Activated CD4-positive, alpha-beta memory T cell treated with anti-CD3 and anti-CD28 coated beads, Interleukin-2, amount 10 ng/mL, durations not matched to agents 7 days and 5 days (primary cell): ENCODE measurements around the gene SH3RF3. TPM values are rescaled to one million over a fixed set of nuclear protein-coding genes. Genes with fewer than 3 reads are reported as not detected.

ENCODE experiments used
- CTCF ChIA-PET: fragments of 350-600 bp; sonication (Branson Sonifier 250); formaldehyde crosslinking; loops from one replicate; lab custom pipeline; 2021; ENCODE audit warnings: antibody characterized with exemption, inconsistent platforms; lab: Charles Lee
- POLR2A ChIA-PET: fragments of 350-600 bp; sonication (Branson Sonifier 250); formaldehyde crosslinking; loops from one replicate; lab custom pipeline; 2021; ENCODE audit warnings: antibody characterized with exemption; lab: Charles Lee
- DNase-seq: peaks from one replicate; pipeline ENCODE4 v3.0.0-alpha.2; 2020
- H3K27ac Mint-ChIP-seq: one replicate; pipeline ENCODE4 v1.8.0; 2021; ENCODE audit warnings: mild to moderate bottlenecking, mixed read lengths
- H3K27me3 Mint-ChIP-seq: one replicate; pipeline ENCODE4 v1.8.0; 2021; ENCODE audit warnings: mixed read lengths
- H3K36me3 Mint-ChIP-seq: one replicate; pipeline ENCODE4 v1.8.0; 2021; ENCODE audit warnings: low read depth, mixed read lengths
- H3K4me1 Mint-ChIP-seq: one replicate; pipeline ENCODE4 v1.8.0; 2021; ENCODE audit warnings: mixed read lengths
- H3K4me3 Mint-ChIP-seq: one replicate; pipeline ENCODE4 v1.8.0; 2021; ENCODE audit warnings: mild to moderate bottlenecking, mixed read lengths
- H3K9me3 Mint-ChIP-seq: one replicate; pipeline ENCODE4 v1.8.0; 2021; ENCODE audit warnings: mixed read lengths
- total RNA-seq, 2 experiments: library from RNA; stranded (reverse); gene quantifications; one replicate each; pipeline ENCODE4 v1.2.3, GENCODE V29; 2021

SH3RF3 gene
- total RNA-seq, 2 experiments from 2014 or later: 0.23 to 0.45 TPM

DNA sequence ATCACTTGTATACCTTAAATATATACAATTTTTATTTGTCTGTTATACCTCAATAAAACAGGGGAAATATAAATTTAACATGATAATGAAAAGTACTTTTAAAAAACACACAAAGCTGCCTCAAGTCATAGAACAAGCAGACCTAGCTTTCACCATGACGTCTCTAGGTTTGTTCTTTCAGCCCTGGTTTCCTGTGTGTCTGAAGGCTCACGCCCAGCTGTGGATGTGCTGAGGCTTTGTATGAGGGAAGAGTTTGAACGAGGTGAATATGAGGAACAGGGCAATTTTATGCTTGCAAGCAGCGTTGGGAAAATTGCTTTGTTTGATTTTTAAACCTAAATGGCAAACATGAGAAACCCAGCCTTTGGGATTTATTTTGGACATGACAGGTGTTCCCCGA, 15.3 kb downstream of the SH3RF3 start:
- H3K9me3 Mint-ChIP-seq: no peaks in the 10 kb centered on the region
- no peak overlapping the region for H3K4me3 Mint-ChIP-seq
- H3K36me3 Mint-ChIP-seq: no peaks in the 10 kb centered on the region
- CTCF ChIA-PET: no interaction called here
- H3K27me3 Mint-ChIP-seq: peaks cover 67% of the 10 kb centered on the region
- H3K27ac Mint-ChIP-seq: peak overlapping the region; percentile 70
- POLR2A ChIA-PET: interaction anchor here (0.9 to 1.7 kb wide), 5 partner anchors 11 to 366 kb away, joined by 3 to 10 read pairs (median 4); no protein-coding TSS in a partner anchor
- DNase-seq: peak; percentile 53
- peaks cover 31% of the 10 kb centered on the region for H3K4me1 Mint-ChIP-seq

DNA sequence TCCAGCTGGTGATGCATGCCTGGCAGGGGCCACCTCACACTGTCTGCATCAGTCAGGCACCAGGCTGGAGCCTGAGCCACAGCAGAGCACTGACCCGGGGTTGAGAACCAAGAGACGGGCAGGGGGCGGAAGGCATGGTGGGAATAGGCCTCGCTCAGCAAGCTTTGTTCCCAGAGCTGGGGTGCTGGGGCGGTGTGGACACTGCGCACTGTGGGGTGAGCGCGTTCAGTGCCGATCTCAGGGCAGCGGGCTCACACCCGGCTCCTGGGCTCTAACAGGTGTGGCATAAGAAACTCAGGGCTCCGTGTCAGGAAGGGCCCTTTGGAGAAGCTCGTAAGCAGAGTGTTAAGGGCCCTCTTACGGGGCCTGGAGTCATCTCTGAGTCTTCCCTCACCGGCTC, 15.7 kb downstream of the SH3RF3 start:
- H3K36me3 Mint-ChIP-seq: no peaks in the 10 kb centered on the region
- H3K9me3 Mint-ChIP-seq: no peaks in the 10 kb centered on the region
- CTCF ChIA-PET: no interaction called here
- H3K4me1 Mint-ChIP-seq: peaks cover 31% of the 10 kb centered on the region
- no peak for DNase-seq
- no peak overlapping the region for H3K4me3 Mint-ChIP-seq
- peaks cover 67% of the 10 kb centered on the region for H3K27me3 Mint-ChIP-seq
- peak overlapping the region; percentile 70 for H3K27ac Mint-ChIP-seq
- POLR2A ChIA-PET: interaction anchor here (0.9 to 1.7 kb wide), 5 partner anchors 11 to 365 kb away, joined by 3 to 10 read pairs (median 4); no protein-coding TSS in a partner anchor

GRCh38 chr2:109145286-109145685, 16.3 kb downstream of the SH3RF3 start:
- no peak overlapping the region for H3K4me3 Mint-ChIP-seq
- no peaks in the 10 kb centered on the region for H3K9me3 Mint-ChIP-seq
- H3K4me1 Mint-ChIP-seq: peaks cover 31% of the 10 kb centered on the region
- ChIA-PET CTCF (no interaction called here), POLR2A (interaction anchor here (1.4 kb wide), 2 partner anchors 12 to 114 kb away, joined by 4 read pairs; no protein-coding TSS in a partner anchor)
- no peak overlapping the region for H3K27ac Mint-ChIP-seq
- no peaks in the 10 kb centered on the region for H3K36me3 Mint-ChIP-seq
- H3K27me3 Mint-ChIP-seq: peaks cover 67% of the 10 kb centered on the region
- DNase-seq: no peak

- Mint-ChIP-seq H3K27me3 (peaks cover 71% of the 10 kb centered on the region), H3K4me1 (peaks cover 30% of the 10 kb centered on the region), H3K9me3 (no peaks in the 10 kb centered on the region), H3K36me3 (no peaks in the 10 kb centered on the region), H3K27ac (no peak overlapping the region), H3K4me3 (no peak overlapping the region)
- DNase-seq: no peak
- ChIA-PET CTCF (interaction anchor here (1.0 to 1.1 kb wide), 2 partner anchors 26 to 363 kb away, joined by 3 read pairs; no protein-coding TSS in a partner anchor), POLR2A (no interaction called here)
These were observed 18.4 kb downstream of the SH3RF3 start for GRCh38 chr2:109147405-109147804.

- Mint-ChIP-seq H3K27ac (no peak overlapping the region), H3K4me1 (peaks cover 22% of the 10 kb centered on the region), H3K4me3 (no peak overlapping the region), H3K36me3 (no peaks in the 10 kb centered on the region), H3K9me3 (no peaks in the 10 kb centered on the region), H3K27me3 (peaks cover 69% of the 10 kb centered on the region)
- POLR2A ChIA-PET: no interaction called here
- no peak for DNase-seq
- CTCF ChIA-PET: interaction anchor here (1.0 to 1.1 kb wide), 2 partner anchors 25 to 362 kb away, joined by 3 read pairs; no protein-coding TSS in a partner anchor
These were observed 19.2 kb downstream of the SH3RF3 start for GRCh38 chr2:109148117-109148746.

DNA sequence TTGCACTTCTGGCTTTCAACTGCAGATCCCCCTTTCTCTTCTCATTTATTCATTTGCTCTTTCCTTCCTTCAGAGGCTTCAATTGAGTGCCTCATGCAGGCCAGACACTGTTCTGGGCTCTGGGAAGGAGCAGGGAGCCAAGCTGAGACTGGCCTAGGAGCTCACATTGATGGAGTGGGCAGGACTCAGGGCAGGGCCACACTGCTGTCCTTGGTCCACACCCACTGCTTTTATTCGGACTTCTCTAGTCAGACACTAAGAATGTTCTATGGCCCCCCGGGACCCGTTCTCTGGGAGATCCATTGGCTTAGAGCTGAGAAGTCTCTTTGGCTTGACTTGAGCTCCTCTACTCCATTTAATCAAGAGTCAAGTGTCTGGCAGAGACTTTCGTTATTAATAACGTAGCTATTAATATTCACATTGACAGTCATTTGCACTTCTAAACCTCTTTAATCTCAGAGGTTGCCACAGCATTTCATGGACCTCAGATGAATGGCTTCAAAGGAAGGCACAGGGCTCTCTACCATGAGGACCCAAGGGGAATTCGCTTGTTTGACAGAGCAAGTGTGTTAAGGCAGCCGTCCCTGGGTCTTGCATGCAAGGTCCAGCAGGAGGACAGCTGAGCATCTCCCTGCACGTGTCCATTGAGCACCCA, 20.1 kb downstream of the SH3RF3 start:
- Mint-ChIP-seq H3K4me3 (no peak overlapping the region), H3K27me3 (peaks cover 77% of the 10 kb centered on the region), H3K9me3 (no peaks in the 10 kb centered on the region), H3K27ac (no peak overlapping the region), H3K4me1 (peaks cover 14% of the 10 kb centered on the region), H3K36me3 (no peaks in the 10 kb centered on the region)
- POLR2A ChIA-PET: interaction anchor here (0.7 kb wide), 1 partner anchor 24 kb away, joined by 3 read pairs; no protein-coding TSS in a partner anchor
- CTCF ChIA-PET: no interaction called here
- DNase-seq: no peak

- CTCF ChIA-PET: no interaction called here
- Mint-ChIP-seq H3K4me1 (peaks cover under 1% of the 10 kb centered on the region), H3K27me3 (peaks cover 80% of the 10 kb centered on the region), H3K9me3 (no peaks in the 10 kb centered on the region), H3K36me3 (no peaks in the 10 kb centered on the region), H3K4me3 (no peak overlapping the region), H3K27ac (no peak overlapping the region)
- no peak for DNase-seq
- POLR2A ChIA-PET: no interaction called here
These were observed 21.6 kb downstream of the SH3RF3 start for GRCh38 chr2:109150559-109150958.

- Mint-ChIP-seq H3K4me3 (no peak overlapping the region), H3K27me3 (peaks cover 81% of the 10 kb centered on the region)
- POLR2A ChIA-PET: no interaction called here
These were observed 22.5 kb downstream of the SH3RF3 start for GRCh38 chr2:109151519-109151918.

DNA sequence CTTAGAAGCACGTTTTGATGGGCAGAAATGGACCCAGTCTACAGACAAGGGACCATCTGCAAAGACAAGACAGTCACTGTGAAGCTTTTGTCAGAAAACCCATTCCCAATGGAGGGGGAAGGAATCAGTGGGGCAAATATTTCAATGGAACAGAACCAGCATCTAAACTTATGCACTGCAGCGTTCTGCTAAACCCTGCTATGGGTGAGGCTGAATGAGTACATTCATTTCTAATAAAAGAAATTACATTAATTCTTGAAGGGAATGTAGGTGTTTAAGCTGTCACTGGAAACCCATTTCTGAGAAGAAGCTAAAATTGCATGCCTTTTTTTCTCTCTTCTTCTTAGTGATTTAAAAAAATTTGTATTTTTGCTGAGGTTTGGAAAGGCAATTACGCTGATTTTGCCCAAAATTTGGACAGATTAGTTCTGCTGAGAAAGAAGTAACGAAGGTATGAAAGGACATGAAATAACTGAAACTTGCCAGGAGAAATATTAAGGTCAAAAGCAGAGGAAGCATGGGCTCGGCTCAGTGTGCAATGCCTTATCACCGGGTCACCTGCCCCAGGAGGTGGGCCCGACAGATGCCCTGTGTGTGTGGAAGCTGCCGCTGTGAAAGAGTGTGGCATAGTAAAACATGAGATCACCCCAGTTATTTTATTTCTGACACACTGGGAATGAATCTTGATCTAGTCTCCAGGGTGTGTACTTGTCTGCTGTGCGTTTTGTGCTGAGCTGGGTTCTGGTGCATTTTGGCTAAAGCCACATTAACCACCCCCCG, 24.2 kb downstream of the SH3RF3 start:
- no peak overlapping the region for H3K4me3 Mint-ChIP-seq
- no peaks in the 10 kb centered on the region for H3K9me3 Mint-ChIP-seq
- H3K36me3 Mint-ChIP-seq: no peaks in the 10 kb centered on the region
- CTCF ChIA-PET: interaction anchor here (1.1 kb wide), 1 partner anchor 357 kb away, joined by 3 read pairs; no protein-coding TSS in a partner anchor
- POLR2A ChIA-PET: no interaction called here
- no peak overlapping the region for H3K27ac Mint-ChIP-seq
- no peaks in the 10 kb centered on the region for H3K4me1 Mint-ChIP-seq
- no peak for DNase-seq
- peaks cover 72% of the 10 kb centered on the region for H3K27me3 Mint-ChIP-seq

More at GRCh38 chr2:109151519-109151918, 22.5 kb downstream of the SH3RF3 start:
- DNase-seq: no peak
- no peaks in the 10 kb centered on the region for H3K36me3 Mint-ChIP-seq
- H3K27ac Mint-ChIP-seq: no peak overlapping the region
- no peaks in the 10 kb centered on the region for H3K4me1 Mint-ChIP-seq
- H3K9me3 Mint-ChIP-seq: no peaks in the 10 kb centered on the region
- CTCF ChIA-PET: interaction anchor here (1.1 kb wide), 1 partner anchor 359 kb away, joined by 3 read pairs; no protein-coding TSS in a partner anchor

DNA sequence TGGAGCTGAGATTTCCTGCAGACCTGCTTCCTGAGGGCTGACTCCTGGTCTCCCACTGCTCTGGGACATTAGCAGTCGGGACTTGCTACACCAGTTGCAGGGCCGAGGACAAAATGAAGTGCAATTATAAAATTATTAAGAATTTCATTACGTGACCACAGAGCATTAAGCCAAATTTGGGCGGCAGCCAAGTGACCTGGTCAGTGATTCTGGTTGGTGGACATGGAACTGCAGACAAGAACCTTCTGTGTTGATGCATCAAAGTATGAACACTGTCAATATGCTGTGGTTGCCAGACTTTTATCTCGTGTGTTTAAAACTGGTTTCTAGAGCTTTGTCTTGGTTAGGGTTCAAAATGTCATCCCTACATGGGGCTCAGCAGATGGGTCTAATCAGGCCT, 24.8 kb downstream of the SH3RF3 start:
- Mint-ChIP-seq H3K4me1 (no peaks in the 10 kb centered on the region), H3K4me3 (no peak overlapping the region), H3K27ac (no peak overlapping the region), H3K36me3 (no peaks in the 10 kb centered on the region), H3K9me3 (no peaks in the 10 kb centered on the region), H3K27me3 (peaks cover 71% of the 10 kb centered on the region)
- ChIA-PET POLR2A (no interaction called here), CTCF (no interaction called here)
- no peak for DNase-seq

DNA sequence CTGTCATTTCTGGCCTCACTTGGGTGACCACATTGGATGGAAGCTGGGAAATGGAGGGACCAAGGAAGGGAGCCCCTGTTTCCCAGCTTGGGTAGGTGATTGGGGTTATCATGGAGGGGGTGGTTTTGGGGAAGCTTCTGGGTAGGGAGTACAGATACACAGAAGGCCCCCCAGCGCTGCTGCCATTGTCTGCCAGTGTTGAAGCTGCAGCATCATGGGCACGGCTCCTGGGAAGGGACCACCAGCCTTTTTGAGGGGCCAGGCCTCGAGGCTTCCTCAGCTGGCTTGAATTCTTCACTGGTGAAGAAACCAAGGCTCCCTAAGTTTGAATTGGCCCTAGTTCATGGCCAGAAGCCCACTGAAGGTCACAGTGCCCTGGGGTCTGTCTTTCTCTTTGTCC, 25.2 kb downstream of the SH3RF3 start:
- Mint-ChIP-seq H3K27me3 (peaks cover 67% of the 10 kb centered on the region), H3K4me3 (no peak overlapping the region), H3K36me3 (no peaks in the 10 kb centered on the region), H3K27ac (no peak overlapping the region), H3K9me3 (no peaks in the 10 kb centered on the region), H3K4me1 (no peaks in the 10 kb centered on the region)
- no peak for DNase-seq
- CTCF ChIA-PET: no interaction called here
- POLR2A ChIA-PET: no interaction called here

DNA sequence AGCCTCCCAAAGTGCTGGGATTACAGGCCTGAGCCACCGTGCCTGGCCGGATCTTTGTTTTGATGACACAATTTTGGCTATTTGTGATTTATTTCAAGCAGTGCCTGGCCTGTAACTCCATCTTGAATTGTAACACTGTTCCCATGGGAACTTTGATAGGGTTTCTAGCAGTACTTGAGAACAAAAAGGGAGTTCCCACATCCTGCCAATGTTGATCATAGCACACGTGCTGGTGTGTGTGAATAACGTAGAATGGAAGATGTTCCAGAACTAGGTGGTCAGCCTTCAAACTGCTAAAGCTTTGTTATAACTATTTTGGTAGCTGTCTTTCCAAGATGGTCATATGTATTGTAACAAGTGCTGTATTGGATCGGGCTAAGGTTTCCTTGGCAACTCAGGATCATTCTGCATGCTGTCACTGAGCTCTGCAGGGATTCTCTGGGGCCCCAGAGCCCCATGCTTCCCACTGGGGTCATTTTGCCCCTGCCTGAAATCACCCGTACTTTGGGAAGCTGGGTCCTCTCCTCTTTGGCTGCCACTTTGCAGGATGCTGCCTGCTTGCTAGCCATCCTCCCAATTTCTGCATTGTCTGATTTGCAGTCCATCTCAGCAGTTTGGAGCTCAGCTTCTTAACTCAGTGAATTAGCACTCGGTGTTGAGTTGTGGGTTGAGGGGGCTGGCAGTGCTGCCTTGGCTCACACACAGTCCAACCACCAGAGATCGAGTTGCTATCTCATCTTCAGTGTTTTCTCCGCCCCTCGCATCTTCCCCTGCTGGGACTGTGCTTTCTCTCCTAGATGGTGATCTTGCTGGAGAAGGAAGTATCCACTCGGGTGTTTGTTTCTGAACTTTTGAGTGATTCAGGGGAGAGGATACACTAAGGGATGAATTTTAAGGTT, 26.8 kb downstream of the SH3RF3 start:
- H3K36me3 Mint-ChIP-seq: no peaks in the 10 kb centered on the region
- no peak for DNase-seq
- no peaks in the 10 kb centered on the region for H3K9me3 Mint-ChIP-seq
- ChIA-PET CTCF (no interaction called here), POLR2A (no interaction called here)
- no peak overlapping the region for H3K27ac Mint-ChIP-seq
- no peaks in the 10 kb centered on the region for H3K4me1 Mint-ChIP-seq
- H3K4me3 Mint-ChIP-seq: no peak overlapping the region
- peaks cover 62% of the 10 kb centered on the region for H3K27me3 Mint-ChIP-seq
